ENCODE results near the gene AMIGO2.
"Not testable (repeated sequence)": the region's sequence is repeated elsewhere in the genome, so short reads cannot be mapped to it uniquely, and the experiment has no call there.

AMIGO2 gene

DNA sequence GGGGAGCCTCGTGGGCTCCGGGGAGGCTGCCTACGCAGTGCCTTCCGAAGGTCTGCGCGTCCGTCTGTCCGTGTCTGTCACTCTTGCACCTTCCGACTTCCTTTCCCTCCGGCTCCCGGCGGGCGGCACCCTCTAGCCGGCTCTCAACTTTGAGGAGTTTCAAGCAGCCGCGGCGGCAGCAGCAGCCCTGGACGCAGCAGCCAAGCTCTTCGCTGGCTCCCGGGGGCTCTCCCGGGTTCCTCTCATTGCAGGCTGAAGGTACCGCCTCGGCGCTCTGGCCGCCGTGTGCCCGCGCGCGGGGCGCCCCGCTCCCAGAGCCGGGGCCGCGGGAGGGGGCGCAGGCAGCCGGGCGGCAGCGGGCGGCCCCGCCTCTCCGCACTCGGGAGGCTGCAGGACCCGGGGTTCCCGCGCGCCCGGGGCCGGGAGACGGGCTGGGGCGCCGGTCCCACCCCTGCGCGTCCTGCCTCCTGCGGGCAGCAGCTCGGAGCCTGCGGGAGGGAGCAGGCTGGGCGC is at the start of gene AMIGO2, which contains the start of gene PCED1B:
AMIGO2 (minus strand) TSS at position 492 of the 513 bp plus-strand sequence. CDS start 957 bp downstream, outside the sequence.
PCED1B (plus strand) TSS at position 154 of the 513 bp plus-strand sequence. CDS start 155,443 bp downstream, outside the sequence.
- no peak for DNase-seq (ENCODE audit: low read depth)

GRCh38 chr12:47126246-47126645 is 46.5 kb upstream of the AMIGO2 start:
- no peak for DNase-seq (ENCODE audit: low read depth)

- DNase-seq (ENCODE audit: low read depth), result no peak
Measured at GRCh38 chr12:47124451-47124850, 44.7 kb upstream of the AMIGO2 start.

GRCh38 chr12:47123730-47124129 is 44.0 kb upstream of the AMIGO2 start:
- no peak for DNase-seq (ENCODE audit: low read depth)

GRCh38 chr12:47122602-47123001 is 42.8 kb upstream of the AMIGO2 start:
- no peak for DNase-seq (ENCODE audit: low read depth)

DNA sequence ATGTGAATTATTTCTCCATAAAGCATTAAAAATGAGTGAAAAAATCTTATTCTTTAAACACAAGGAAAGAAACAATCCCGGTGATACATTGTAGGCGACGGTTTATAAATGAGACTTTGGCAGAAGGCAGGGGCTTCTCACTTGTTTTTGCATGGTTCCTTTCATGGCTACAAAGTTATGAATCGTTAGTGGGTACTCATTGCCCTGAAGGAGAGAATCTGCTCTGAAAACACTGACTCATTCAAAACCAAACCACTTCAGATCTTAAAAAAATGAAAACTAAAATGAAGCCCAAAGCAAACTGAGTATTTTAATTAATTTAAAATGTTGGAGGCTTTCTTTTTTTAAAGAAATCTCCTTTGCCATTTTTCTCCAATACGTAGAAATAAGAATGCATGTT is 41.4 kb upstream of the AMIGO2 start:
- no peak for DNase-seq (ENCODE audit: low read depth)

- no peak for DNase-seq (ENCODE audit: low read depth)
Measured at GRCh38 chr12:47120736-47121135, 41.0 kb upstream of the AMIGO2 start.

DNA sequence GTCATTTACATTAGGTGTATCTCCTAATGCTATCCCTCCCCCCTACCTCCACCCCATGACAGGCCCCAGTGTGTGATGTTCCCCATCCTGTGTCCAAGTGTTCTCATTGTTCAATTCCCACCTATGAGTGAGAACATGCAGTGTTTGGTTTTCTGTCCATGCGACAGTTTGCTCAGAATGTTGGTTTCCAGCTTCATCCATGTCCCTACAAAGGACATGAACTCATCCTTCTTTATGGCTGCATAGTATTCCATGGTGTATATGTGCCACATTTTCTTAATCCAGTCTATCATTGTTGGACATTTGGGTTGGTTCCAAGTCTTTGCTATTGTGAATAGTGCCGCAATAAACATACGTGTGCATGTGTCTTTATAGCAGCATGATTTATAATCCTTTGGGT is 37.5 kb upstream of the AMIGO2 start:
- DNase-seq (ENCODE audit: low read depth), result not testable (repeated sequence)

GRCh38 chr12:47114481-47114892 is 34.7 kb upstream of the AMIGO2 start:
- DNase-seq (ENCODE audit: low read depth), result no peak

GRCh38 chr12:47112679-47113078 is 32.9 kb upstream of the AMIGO2 start:
- no peak for DNase-seq (ENCODE audit: low read depth)

GRCh38 chr12:47111854-47112253 is 32.1 kb upstream of the AMIGO2 start:
- no peak for DNase-seq (ENCODE audit: low read depth)

GRCh38 chr12:47111392-47111778 is 31.6 kb upstream of the AMIGO2 start:
- no peak for DNase-seq (ENCODE audit: low read depth)

DNA sequence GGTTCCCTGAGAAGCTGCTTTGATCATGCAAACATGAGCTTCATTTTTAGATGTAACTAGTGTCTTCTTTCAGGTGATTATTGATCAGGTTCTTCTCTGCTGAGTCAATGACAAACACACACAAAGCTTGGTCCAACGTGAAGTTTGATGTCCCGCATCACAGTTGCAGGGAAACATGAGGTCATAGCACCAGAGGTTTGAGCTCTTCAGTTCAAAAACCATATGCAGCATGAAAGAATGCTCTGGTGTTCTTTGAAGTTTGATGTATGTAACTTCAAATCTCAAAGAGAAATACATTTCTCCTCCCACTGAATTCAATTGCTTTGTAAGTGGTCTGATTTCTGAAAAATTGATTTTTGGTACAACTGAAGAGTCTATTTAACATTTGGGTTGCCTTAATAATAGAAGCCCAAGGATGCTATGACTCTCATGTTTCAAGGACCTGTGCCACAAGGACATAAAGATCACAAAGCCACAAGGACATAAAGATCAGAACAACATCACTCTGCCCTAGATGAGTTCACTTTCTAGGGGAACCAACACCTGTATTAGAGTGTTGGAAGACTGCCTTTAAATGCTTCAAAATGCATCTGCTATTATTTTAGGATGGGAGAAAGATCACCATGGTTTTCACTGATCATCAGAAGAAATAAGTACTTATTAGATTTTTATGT is 31.1 kb upstream of the AMIGO2 start:
- no peak for DNase-seq (ENCODE audit: low read depth)

- DNase-seq (ENCODE audit: low read depth), result no peak
Measured at GRCh38 chr12:47110011-47110541, 30.3 kb upstream of the AMIGO2 start.

- no peak for DNase-seq (ENCODE audit: low read depth)
Measured at GRCh38 chr12:47107926-47108325, 28.2 kb upstream of the AMIGO2 start.

GRCh38 chr12:47107446-47107845 is 27.7 kb upstream of the AMIGO2 start:
- no peak for DNase-seq (ENCODE audit: low read depth)

- DNase-seq (ENCODE audit: low read depth), result no peak
Measured at GRCh38 chr12:47105914-47106674, 26.3 kb upstream of the AMIGO2 start.

DNA sequence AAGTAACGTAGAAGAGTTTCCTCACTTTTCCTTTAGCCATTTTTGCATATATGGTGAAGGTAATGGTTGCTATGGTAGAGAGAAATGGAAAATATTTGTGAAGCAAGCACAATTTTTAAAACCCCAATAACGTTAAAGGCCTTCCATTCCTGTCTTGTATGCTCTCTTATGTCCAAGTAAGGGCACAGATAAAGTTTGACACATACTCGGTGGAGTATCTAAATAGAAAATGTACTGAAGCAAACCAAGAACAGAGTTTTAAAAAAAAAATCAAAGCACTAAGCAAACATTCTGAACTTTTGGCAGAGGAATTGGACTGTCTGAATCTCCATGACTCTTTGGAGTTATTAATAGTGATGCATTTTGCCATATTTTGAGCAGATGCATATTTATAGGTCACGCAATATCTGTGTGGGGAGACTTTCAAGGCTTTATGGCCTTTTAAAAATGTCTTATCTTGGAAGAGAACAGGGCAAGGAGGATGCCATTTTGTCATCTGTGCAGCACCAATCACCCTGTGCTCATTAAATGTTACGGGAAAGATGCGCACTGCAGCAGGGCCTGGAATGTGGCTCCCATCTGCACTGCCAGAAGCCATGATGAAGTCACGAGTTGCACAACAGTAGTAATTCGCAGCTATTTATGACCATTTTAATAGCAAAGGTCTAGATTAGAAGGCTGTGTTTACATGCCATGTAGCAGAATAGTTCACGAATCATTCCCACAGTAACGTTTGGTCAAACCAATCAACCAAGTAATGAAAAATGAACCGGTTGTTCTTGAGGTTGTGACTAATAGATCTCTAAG is 23.3 kb upstream of the AMIGO2 start:
- no peak for DNase-seq (ENCODE audit: low read depth)

GRCh38 chr12:47102406-47102805 is 22.6 kb upstream of the AMIGO2 start:
- no peak for DNase-seq (ENCODE audit: low read depth)

- no peak for DNase-seq (ENCODE audit: low read depth)
Measured at GRCh38 chr12:47100160-47100559, 20.4 kb upstream of the AMIGO2 start.

- no peak for DNase-seq (ENCODE audit: low read depth)
Measured at GRCh38 chr12:47099610-47100009, 19.9 kb upstream of the AMIGO2 start.

GRCh38 chr12:47098099-47098498 is 18.3 kb upstream of the AMIGO2 start:
- no peak for DNase-seq (ENCODE audit: low read depth)

All from non-pigmented ciliary epithelial cell (primary cell).